ENCODE results near the gene RANGRF.

The RANGRF gene

DNA sequence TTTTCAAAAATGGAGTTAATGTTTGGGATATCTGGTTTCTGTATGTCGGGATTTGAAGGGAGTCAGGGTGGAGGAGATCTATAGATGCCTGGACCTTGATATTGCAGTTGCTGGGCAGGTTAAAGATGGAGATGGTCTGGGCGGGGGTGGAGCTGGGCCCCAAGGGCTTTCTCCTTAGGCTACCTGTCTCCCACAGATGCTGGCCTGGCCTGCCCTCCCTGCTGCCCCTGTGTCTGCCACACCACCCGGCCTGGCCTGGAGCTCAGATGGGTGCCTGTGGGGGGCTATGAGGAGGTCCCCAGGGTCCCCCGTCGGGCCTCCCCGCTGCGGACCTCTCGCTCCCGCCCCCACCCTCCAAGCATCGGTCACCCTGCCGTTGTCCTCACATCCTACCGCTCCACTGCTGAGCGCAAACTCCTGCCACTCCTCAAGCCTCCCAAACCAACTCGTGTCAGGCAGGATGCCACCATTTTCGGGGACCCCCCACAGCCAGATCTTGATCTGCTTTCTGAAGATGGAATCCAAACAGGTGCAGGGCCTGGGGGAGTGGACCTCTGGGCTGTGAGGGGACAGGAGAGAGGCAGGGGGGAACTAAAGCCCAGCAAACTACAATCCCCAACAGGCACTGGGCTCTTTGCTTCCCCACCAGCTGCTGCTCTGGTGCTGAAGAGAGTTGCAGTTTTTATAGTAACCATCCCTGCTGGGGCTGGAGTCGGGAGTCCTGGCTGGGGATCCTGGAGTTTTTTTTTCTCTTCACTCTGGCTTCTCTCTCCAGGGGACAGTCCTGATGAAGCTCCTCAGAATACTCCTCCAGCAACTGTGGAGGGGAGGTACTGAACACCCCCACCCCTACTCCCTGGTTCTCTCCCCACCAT, 24.5 kb downstream of the RANGRF start:
- no peak for DNase-seq (ENCODE audit: low read depth, low spot score)

- DNase-seq (ENCODE audit: low read depth, low spot score): no peak
Observed at GRCh38 chr17:8314797-8315763, 26.6 kb downstream of the RANGRF start.

DNA sequence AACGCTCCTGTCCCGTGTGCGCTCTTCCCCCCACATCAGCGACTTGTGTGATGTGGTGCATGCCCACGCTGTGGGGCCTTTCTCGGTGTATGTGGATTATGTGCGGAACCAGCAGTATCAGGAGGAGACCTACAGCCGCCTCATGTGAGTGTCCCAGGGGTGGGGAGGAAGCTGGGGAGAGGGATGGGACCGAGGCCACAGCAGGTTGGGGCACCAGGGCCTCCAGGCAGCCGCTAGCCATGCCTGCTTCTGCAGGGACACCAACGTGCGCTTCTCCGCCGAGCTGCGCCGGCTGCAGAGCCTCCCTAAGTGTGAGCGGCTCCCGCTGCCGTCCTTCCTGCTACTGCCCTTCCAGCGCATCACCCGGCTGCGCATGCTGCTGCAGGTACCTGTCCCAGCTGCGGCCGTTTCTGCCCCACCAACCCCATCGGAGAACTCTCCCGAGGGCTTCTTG, 27.3 kb downstream of the RANGRF start:
- no peak for DNase-seq (ENCODE audit: low read depth, low spot score)

DNA sequence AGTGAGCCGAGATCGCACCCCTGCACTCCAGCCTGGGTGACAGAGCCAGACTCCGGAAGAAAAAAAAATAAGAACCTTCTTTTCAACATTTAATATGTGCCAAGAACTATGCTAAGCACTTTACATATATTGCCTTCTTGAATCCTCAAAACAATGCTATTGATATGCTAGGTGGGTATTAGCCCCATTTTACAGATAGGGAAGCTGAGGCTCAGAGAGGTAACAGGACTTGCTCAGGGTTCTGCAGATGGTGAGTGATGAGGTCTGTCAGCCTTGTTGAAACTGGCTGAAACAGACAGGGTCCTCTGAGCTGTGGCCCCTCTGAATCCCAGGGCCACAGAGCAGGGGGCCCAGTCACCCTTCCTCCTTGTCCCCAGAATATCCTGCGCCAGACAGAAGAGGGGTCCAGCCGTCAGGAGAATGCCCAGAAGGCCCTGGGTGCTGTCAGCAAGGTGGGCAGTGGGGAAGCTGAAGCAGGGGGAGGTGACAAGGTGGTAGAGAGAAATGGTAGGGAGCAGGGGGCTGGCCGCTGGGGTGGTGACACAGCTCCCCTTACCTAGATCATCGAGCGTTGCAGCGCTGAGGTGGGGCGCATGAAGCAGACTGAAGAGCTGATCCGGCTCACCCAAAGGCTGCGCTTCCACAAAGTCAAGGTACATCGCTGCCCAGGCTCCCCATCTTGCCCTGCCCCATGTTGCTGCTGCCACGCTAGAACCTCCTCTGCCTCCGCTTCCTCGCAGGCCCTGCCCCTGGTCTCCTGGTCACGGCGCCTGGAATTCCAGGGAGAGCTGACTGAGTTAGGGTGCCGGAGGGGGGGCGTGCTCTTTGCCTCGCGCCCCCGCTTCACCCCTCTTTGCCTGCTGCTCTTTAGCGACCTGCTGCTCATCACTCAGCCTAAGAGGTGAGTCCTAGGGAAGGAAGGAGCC, 29.8 kb downstream of the RANGRF start:
- no peak for DNase-seq (ENCODE audit: low read depth, low spot score)

DNA sequence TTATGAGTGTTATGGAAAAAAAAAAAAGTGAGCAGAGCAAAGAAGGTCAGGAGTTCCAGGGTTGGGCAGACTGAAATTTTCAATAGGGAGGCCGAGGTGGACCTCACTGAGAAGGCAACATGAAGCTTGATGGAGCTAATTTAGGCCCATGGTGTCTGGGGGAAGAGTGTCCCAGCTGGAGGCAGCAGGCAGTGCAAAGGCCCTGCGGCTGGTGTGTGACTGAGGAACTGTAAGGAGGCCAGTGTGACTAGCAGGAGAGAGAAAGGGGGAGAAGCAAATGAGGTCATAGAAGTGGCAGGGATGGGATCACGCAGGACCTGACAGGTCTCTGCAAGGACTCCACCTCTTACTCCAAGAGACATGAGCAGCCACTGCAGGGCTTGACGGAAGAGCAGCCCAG, 31.8 kb downstream of the RANGRF start:
- no peak for DNase-seq (ENCODE audit: low read depth, low spot score)

- no peak for DNase-seq (ENCODE audit: low read depth, low spot score)
Observed at GRCh38 chr17:8320990-8321389, 32.5 kb downstream of the RANGRF start.

DNA sequence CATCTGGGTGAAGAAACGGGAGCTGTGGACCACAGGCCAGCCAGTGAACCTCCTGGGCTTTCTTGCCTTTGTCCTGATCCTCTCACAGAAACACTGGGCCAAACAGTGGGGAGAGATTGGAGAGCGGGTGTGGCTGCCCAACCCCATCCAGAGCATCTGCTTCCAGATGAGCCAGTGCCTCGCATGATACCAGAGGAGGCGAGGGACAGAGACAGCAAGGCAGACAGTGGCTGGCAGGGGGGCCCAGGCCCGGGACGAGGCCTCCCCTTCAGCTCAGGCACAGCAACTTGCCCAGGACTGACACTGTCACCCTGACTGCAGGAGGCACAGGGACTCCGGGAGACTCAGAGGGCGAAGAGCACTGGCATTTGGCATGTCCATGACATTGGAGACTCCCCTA, 33.6 kb downstream of the RANGRF start:
- DNase-seq (ENCODE audit: low read depth, low spot score): no peak

DNA sequence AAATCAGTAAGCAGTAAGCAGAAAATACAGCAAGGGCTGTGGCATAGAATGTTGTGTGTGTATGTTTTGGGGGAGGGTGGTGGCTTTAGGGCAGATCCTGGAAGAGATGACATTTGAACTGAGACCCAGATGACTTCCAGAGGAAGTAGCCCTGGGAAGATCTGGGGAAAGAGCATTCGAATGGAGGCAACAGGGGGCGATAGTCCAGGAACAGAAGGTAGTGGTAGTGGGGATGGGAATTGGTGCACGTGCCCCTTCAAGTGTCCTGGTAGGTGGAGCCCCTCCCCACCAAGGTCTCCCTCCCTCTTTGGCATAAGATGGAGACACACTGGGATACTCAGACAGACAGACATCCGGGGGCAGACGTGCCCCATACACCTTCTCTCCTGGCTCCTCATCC, 35.7 kb downstream of the RANGRF start:
- no peak for DNase-seq (ENCODE audit: low read depth, low spot score)

- DNase-seq (ENCODE audit: low read depth, low spot score): no peak
Observed at GRCh38 chr17:8324923-8325322, 36.5 kb downstream of the RANGRF start.

DNA sequence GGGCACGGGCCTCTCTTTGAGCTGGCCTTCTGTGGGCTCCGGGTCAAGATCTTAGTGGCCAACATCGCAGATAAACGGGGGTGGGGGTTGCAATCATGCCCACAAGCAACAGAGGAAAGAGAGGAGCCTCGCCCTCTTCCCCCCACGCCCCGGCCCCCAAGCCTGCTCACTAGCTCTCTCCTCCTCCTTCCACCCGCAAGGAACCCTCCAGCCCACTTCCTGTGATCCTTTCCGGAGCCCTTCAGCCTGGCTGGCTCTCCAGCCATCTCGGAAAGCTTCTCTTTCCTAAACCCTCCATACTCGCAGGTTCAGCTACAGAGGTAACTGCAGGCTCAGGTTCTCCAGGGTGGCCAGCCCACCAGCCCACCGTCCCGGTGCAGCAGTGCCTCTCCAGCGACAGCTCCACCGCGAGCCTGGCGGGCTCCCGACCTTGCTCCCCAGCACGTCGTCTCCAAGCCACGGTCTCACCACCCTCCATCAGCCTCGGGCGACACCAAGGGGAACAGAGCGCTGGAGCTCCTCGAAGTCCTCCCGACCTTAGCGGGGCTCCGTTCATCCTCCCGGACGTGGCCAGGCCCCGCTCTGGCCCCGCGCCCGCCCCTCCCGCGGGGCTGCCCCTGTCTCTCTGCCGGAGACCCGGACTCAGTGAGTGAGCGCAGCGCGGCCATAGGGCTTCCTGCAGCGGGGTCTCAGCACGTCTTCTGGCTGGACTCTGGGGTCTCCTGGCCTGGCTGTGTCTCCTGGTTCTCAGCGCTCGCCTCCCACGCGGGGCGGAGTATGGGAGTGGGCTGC, 38.2 kb downstream of the RANGRF start:
- no peak for DNase-seq (ENCODE audit: low read depth, low spot score)

- no peak for DNase-seq (ENCODE audit: low read depth, low spot score)
Observed at GRCh38 chr17:8327303-8327649, 38.8 kb downstream of the RANGRF start.

- DNase-seq (ENCODE audit: low read depth, low spot score): no peak
Observed at GRCh38 chr17:8332128-8332527, 43.7 kb downstream of the RANGRF start.

GRCh38 chr17:8332688-8333087, 44.2 kb downstream of the RANGRF start:
- no peak for DNase-seq (ENCODE audit: low read depth, low spot score)

DNA sequence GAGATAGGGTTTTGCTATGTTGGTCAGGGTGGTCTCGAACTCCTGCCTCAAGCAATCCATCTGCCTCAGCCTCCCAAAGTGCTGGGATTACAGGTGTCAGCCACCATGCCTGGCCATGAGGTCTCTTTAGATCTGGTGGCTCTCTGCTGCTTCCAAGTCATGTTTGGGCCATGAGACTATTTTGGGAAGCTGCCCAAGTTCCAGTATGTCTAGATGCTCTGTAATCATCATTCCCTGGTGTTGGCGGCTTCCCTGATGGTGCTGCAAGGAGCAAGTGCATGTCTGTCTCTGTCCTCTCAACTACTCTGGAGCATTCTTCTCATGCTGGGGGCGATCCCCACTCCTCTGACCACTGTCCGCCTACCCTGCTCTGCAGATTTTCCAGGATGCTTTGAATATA, 44.8 kb downstream of the RANGRF start:
- DNase-seq (ENCODE audit: low read depth, low spot score): no peak

DNA sequence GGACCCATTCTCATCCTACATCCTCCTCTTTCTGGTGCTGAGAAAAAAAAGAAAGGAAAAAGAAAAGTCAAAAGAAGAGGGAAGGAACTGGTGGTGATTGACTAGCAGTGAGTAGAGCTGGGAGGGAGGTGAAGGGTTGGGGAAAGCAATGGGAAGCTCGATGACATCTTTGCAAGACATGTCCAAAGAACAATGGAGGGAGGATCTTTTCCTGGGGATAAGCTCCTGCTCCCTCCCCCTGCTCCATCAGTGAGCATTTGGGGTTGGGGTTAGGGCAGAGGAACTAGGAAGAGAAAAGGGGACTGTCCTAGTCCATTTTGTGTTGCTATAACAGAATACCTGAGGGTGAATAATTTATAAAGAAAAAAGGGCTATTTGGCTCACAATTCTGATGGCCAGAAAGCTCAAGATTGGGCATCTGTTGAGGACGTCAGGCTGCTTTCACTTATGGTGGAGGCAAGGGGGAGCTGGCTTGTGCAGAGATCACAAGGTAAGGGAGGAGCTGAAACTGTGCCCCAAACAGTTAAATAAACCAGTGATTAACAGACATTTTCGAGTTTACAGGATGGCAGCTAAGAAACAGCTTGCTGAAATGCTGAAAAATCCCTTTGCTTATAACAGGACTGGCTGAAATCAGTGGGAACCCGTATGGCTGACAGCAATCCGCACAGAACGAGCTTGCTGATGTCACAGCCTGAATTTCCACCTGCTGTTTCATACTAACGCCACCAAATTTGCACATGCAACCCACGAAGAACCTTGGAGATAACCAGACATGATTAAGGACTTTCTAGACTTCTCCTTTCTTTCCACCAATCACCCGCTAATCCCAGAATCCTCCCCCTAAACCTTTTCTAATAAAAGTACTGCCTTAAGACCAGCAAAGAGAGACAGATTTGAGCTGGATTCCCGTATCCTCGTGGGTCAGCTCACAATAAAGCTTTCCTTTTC, 49.6 kb downstream of the RANGRF start:
- no peak for DNase-seq (ENCODE audit: low read depth, low spot score)

DNA sequence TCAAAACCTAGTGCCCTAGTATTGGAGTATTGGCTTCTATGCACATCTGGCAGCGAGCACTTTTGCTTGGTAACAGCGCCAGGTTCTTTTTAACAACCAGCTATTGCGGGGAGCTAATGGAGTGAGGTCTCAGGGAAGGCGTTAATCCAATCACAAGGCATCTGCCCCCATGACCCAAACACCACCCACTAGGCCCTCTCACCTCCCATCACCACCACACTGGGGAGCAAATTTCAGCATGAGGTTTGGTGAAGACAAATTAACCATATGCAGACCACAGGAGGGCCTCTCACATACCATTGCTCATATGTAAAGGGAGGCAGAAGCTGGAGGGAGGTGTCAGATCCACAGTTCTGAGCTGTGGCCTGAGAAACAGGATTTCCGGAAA, 50.3 kb downstream of the RANGRF start:
- DNase-seq (ENCODE audit: low read depth, low spot score): no peak

DNA sequence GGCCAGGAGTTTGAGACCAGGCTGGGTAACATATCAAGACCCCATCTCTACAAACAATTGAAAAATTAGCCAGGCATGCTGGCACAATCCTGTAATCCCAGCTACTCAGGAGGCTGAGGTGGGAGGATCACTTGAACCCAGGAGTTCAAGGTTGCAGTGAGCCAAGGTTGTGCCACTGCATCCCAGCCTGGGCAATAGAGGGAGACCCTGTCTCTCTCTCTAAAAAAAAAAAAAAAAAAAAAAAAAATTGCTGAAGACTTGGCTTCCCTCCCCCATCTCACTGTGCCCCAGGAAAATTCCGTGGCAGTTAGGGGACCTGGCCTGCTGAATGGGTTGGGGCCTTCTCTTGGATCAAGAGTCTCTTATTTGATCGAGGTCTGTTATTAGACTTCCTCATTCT, 51.1 kb downstream of the RANGRF start, which contains the start of gene ODF4:
Gene ODF4, plus strand, starts transcription at position 301 of the 400 bp plus-strand sequence. CDS start 212 bp downstream, outside the sequence.
- DNase-seq (ENCODE audit: low read depth, low spot score): no peak
